SK-N-SH (cell line): ENCODE results near the gene SUFU. TPM values are rescaled to one million over a fixed set of nuclear protein-coding genes. Genes with fewer than 3 reads are reported as not detected.

ENCODE experiments used
- CTCF ChIA-PET: fragments of 300-600, 350-600 bp; formaldehyde crosslinking; extraction: SDS; loops from one replicate; lab custom pipeline; 2021; lab: Yijun Ruan, JAX
- POLR2A ChIA-PET: fragments of 350-600 bp; sonication (Branson Sonifier 250); formaldehyde crosslinking; extraction: SDS; loops from one replicate; lab custom pipeline; 2020; ENCODE audit warnings: antibody characterized with exemption, inconsistent platforms; lab: Yijun Ruan, JAX
- DNase-seq: peaks from one replicate; pipeline ENCODE4 v3.0.0; 2012
- H2AFZ ChIP-seq: fragments of 200-600 bp; sonication (generic); 2 replicates; pipeline ENCODE4 v1.8.1; 2016; ENCODE audit warnings: antibody characterized with exemption, mild to moderate bottlenecking, low read depth
- H3F3A ChIP-seq: fragments of 200-600 bp; sonication (generic); replicated peaks from 2 replicates; pipeline ENCODE3; 2016; ENCODE audit warnings: antibody characterized with exemption, mild to moderate bottlenecking; ENCODE audit not compliant: insufficient read depth
- H3K27ac ChIP-seq, 2 experiments: fragments of 200-500 bp in 1 of 2; fragments of 200-600 bp in 1 of 2; sonication (Bioruptor generic) in 1 of 2; sonication (generic), shearing (Covaris generic) in 1 of 2; 2 replicates each; pipeline versions ENCODE4 v1.5.1 to v1.6.1; 2014 to 2016; ENCODE audit warnings: low read depth in 2 of 2, inconsistent platforms in 1 of 2, low read length in 1 of 2, mild to moderate bottlenecking in 1 of 2, mixed read lengths in 1 of 2
- H3K27me3 ChIP-seq: fragments of 200-600 bp; sonication (generic), shearing (Covaris generic); 2 replicates; pipeline ENCODE4 v1.6.1; 2016; ENCODE audit warnings: mixed run types; ENCODE audit not compliant: insufficient read depth
- H3K36me3 ChIP-seq, 2 experiments: fragments of 200-500 bp in 1 of 2; fragments of 200-600 bp in 1 of 2; sonication (Bioruptor generic) in 1 of 2; sonication (generic) in 1 of 2; replicated peaks in 1 of 2; 2 replicates each; pipeline versions ENCODE3 to v1.5.1; 2014 to 2016; ENCODE audit warnings: low read length in 1 of 2, mild to moderate bottlenecking in 1 of 2; ENCODE audit not compliant: insufficient read depth in 2 of 2, control insufficient read depth in 1 of 2
- H3K4me1 ChIP-seq, 2 experiments: fragments of 200-500 bp in 1 of 2; fragments of 200-600 bp in 1 of 2; sonication (Bioruptor generic) in 1 of 2; sonication (generic), shearing (Covaris generic) in 1 of 2; 2 replicates each; pipeline versions ENCODE4 v1.5.1 to v1.6.1; 2014 to 2016; ENCODE audit warnings: low read depth in 1 of 2, low read length in 1 of 2, mixed run types in 1 of 2; ENCODE audit not compliant: insufficient read depth in 2 of 2, control insufficient read depth in 1 of 2
- H3K4me2 ChIP-seq: fragments of 200-600 bp; sonication (generic), shearing (Covaris generic); 2 replicates; pipeline ENCODE4 v1.6.1; 2017; ENCODE audit warnings: mixed run types
- H3K4me3 ChIP-seq, 2 experiments: fragments of 200-500 bp in 1 of 2; fragments of 200-600 bp in 1 of 2; sonication (Bioruptor generic) in 1 of 2; sonication (generic), shearing (Covaris generic) in 1 of 2; 2 replicates each; pipeline versions ENCODE4 v1.5.1 to v1.8.1; 2014 to 2016; ENCODE audit warnings: low read depth in 2 of 2, inconsistent platforms in 1 of 2, low read length in 1 of 2, mild to moderate bottlenecking in 1 of 2, mixed read lengths in 1 of 2, moderate library complexity in 1 of 2
- H3K79me2 ChIP-seq: fragments of 200-600 bp; sonication (generic); 2 replicates; pipeline ENCODE4 v1.8.1; 2017; ENCODE audit warnings: mild to moderate bottlenecking; ENCODE audit not compliant: insufficient read depth
- H3K9ac ChIP-seq: fragments of 200-600 bp; sonication (generic); 2 replicates; pipeline ENCODE4 v1.6.1; 2017; ENCODE audit warnings: mixed run types
- H3K9me2 ChIP-seq: fragments of 200-600 bp; sonication (generic); 2 replicates; pipeline ENCODE4 v1.6.1; 2017; ENCODE audit warnings: mixed run types
- H3K9me3 ChIP-seq: fragments of 200-600 bp; sonication (generic); 2 replicates; pipeline ENCODE4 v1.6.1; 2017; ENCODE audit warnings: mixed run types, mild to moderate bottlenecking, moderate library complexity
- H4K20me1 ChIP-seq: fragments of 200-600 bp; sonication (generic); 2 replicates; pipeline ENCODE4 v1.6.1; 2017; ENCODE audit warnings: mild to moderate bottlenecking, mixed run types; ENCODE audit not compliant: insufficient read depth
- FOSL2 ChIP-seq: IDR thresholded peaks from 2 replicates; pipeline ENCODE4 v1.4.0; 2012; ENCODE audit warnings: low read depth, mild to moderate bottlenecking, moderate library complexity, borderline replicate concordance
- FOXJ3 ChIP-seq: sonication (generic); formaldehyde crosslinking; IDR thresholded peaks from 2 replicates; pipeline ENCODE4 v1.5.1; 2020; ENCODE audit warnings: mild to moderate bottlenecking, missing genetic modification reagents
- FOXM1 ChIP-seq: IDR thresholded peaks from 2 replicates; pipeline ENCODE4 v1.4.0; 2012; ENCODE audit warnings: low read depth, mild to moderate bottlenecking
- GABPA ChIP-seq: IDR thresholded peaks from 2 replicates; pipeline ENCODE4 v1.4.0; 2012; ENCODE audit warnings: low read depth, mild to moderate bottlenecking
- MAX ChIP-seq: IDR thresholded peaks from 2 replicates; pipeline ENCODE4 v1.4.0; 2012; ENCODE audit warnings: low read depth
- MXI1 ChIP-seq: IDR thresholded peaks from 2 replicates; pipeline ENCODE4 v1.6.1; 2012; ENCODE audit warnings: mild to moderate bottlenecking, low read depth, low read length, improper control_type of control experiment
- NFIC ChIP-seq: IDR thresholded peaks from 2 replicates; pipeline ENCODE4 v1.4.0; 2012; ENCODE audit warnings: borderline replicate concordance
- PBX3 ChIP-seq: IDR thresholded peaks from 2 replicates; pipeline ENCODE4; 2012
- POLR2AphosphoS5 ChIP-seq: IDR thresholded peaks from 2 replicates; pipeline ENCODE4 v1.6.1; 2012; ENCODE audit warnings: low read depth, low read length
- RXRA ChIP-seq: IDR thresholded peaks from 2 replicates; pipeline ENCODE4 v1.4.0; 2012; ENCODE audit warnings: low read depth, mild to moderate bottlenecking, borderline replicate concordance
- TAF1 ChIP-seq: IDR thresholded peaks from 2 replicates; pipeline ENCODE4 v1.6.1; 2012; ENCODE audit warnings: low read depth, mild to moderate bottlenecking, low read length, moderate library complexity, borderline replicate concordance
- TCF12 ChIP-seq: IDR thresholded peaks from 2 replicates; pipeline ENCODE4 v1.4.0; 2012
- ZBTB33 ChIP-seq: IDR thresholded peaks from 2 replicates; pipeline ENCODE4 v1.4.0; 2012; ENCODE audit warnings: low read depth, borderline replicate concordance
- WGBS: methylation state at CpG from one replicate; pipeline ENCODE4 v1.1.6; 2017; ENCODE audit warnings: low lambda C conversion rate; 5-methylcytosine and 5-hydroxymethylcytosine counted together
- polyA plus RNA-seq, 3 experiments: library from polyadenylated mRNA; depleted of rRNA; stranded (reverse); fragments of >200 nt; gene quantifications; 2 replicates each; pipeline ENCODE4 v1.2.3, GENCODE V29; 2012

SUFU gene
- polyA plus RNA-seq, 1 of the 3 experiments (the other 2 are of a cell fraction) = 5.7 TPM

- Histone ChIP-seq H4K20me1 (peaks cover 10% of the 10 kb centered on the region), H3F3A (peaks cover 8% of the 10 kb centered on the region), H3K27ac (0 out of 4 replicates have a peak overlapping the region, but pooled peaks of 1 of the 2 experiments have one; percentile 19)
- TF ChIP-seq TAF1 = no peak
- peak; percentile 55; the same call in 1 of the 2 replicates for TF ChIP-seq FOSL2
- TF ChIP-seq GABPA = peak; percentile 50
- TF ChIP-seq, all 33 proteins: peak for 2
- CTCF ChIA-PET = interaction anchor here (0.7 to 4.8 kb wide), 4 partner anchors 9 to 87 kb away, joined by 3 to 21 read pairs (median 3); no protein-coding TSS in a partner anchor
- Histone ChIP-seq H3K4me2 (no peak overlapping the region), H3K9me3 (no peaks in the 10 kb centered on the region), H3K9me2 (no peaks in the 10 kb centered on the region), H3K9ac (no peak overlapping the region), H2AFZ (no peak overlapping the region), H3K36me3 (peaks cover 18 to 26% of the 10 kb centered on the region in 2 experiments), H3K4me3 (no peak overlapping the region), H3K27me3 (no peaks in the 10 kb centered on the region), H3K79me2 (peaks cover 43% of the 10 kb centered on the region), H3K4me1 (peaks cover 10% of the 10 kb centered on the region in 2 experiments; a peak in 3 of 4 replicates)
- WGBS = 72% methylated on average over 2 of the region's 2 CpGs
- POLR2A ChIA-PET = no interaction called here
- no peak for DNase-seq
Observed at GRCh38 chr10:102509387-102509786, 5.6 kb downstream of the SUFU start.

- H3K9ac ChIP-seq = no peak overlapping the region
- no peak overlapping the region for H3K27ac ChIP-seq
- H3K9me3 ChIP-seq = no peaks in the 10 kb centered on the region
- TF ChIP-seq ZBTB33 = no peak
- no peak for TF ChIP-seq MAX
- TF ChIP-seq RXRA = no peak
- no peak for TF ChIP-seq TAF1
- no peak for TF ChIP-seq FOXM1
- TF ChIP-seq FOXJ3 = no peak
- TF ChIP-seq MXI1 = no peak
- no peak for TF ChIP-seq PBX3
- TF ChIP-seq TCF12 = no peak
- TF ChIP-seq FOSL2 = no peak
- TF ChIP-seq POLR2AphosphoS5 = no peak
- TF ChIP-seq NFIC = no peak
- H3K79me2 ChIP-seq = peaks cover 20% of the 10 kb centered on the region; the same call in 1 of the 2 replicates
- no peaks in the 10 kb centered on the region for H3K27me3 ChIP-seq
- 95% methylated on average over 6 of the region's 6 CpGs for WGBS
- DNase-seq = no peak
- ChIA-PET CTCF (interaction anchor here (0.6 to 4.8 kb wide), 4 partner anchors 8 to 282 kb away, joined by 3 to 21 read pairs (median 4); partner anchors contain the start of gene SUFU), POLR2A (no interaction called here)
- no peaks in the 10 kb centered on the region for H4K20me1 ChIP-seq
- no peak overlapping the region for H2AFZ ChIP-seq
- H3K4me3 ChIP-seq = no peak overlapping the region
- H3K4me1 ChIP-seq = peaks cover 0 to 4% of the 10 kb centered on the region in 2 experiments; a peak in 1 of 4 replicates
- H3K36me3 ChIP-seq = peaks cover 18 to 26% of the 10 kb centered on the region in 2 experiments
- H3K9me2 ChIP-seq = no peaks in the 10 kb centered on the region
- peaks cover 8% of the 10 kb centered on the region for H3F3A ChIP-seq
- H3K4me2 ChIP-seq = no peak overlapping the region
Observed at GRCh38 chr10:102511583-102512274, 8.0 kb downstream of the SUFU start.
